ENCODE data around the gene PCDH9.
"Not testable (repeated sequence)": the region's sequence is repeated elsewhere in the genome, so short reads cannot be mapped to it uniquely, and the experiment has no call there.

Gene PCDH9

DNA sequence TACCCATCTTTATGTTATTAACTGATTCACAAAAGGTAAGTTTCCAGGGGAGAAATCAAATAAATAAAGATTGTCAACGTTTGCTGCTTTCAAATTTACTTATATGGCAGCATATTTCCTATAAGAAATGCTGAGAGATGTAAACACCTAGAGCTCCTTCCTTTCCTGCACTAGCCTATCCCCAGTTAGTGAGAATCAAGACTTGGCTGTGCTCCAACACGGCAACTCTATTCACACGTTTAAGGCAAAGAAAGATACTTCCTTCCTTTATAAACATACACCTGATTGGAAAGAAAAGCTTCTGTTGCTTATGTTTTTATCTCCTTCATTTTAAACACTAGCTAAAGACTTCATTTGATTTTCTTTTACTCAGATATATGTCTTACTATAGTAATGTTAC lies 107.0 kb downstream of the PCDH9 start:
- DNase-seq (ENCODE audit: low read depth): no peak

DNA sequence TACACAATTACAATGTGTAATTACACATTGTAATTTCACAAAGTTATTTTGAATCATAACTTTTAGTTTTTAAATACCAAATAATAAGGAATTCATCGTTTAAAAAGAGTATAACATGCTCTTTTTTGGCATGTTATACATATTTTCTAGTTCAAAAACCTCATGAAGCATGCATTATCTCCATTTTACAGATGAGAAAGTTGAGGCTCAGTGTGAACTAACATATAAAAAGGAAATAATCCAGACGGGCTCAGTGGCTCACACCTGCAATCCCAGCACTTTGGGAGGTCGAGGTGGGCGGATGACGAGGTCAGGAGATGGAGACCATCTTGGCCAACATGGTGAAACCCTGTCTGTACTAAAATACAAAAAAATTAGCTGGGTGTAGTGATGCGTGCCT lies 107.9 kb downstream of the PCDH9 start:
- DNase-seq (ENCODE audit: low read depth): no peak

DNA sequence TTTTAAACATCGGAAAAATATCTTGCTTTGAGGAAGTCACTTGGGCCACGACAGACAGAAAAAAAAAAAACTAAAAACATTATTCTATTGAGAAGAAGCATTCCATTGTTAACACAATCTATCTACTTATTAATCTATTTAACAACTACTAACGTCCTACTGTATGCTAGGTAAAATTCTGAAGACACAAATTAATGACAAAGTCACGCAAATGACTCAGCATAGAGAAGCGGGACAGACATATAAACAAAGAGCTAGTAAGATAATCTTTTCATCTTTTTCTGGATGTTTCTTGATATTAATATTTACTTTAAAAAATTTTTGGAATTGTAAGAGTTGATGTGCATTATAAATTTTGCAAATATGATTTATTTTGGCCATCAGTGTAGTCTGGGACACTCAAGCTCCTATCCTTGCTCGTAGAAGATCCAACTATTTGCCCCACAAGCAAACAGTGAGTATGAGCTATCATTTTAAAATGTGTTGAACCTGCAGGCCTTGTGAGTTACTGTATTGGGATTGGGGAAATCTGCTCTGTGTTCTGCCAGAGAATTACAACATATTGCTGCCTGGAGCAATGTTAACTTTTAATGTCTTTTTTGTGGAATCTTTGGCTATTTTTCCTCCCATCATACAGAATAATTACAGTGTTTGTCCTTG lies 109.1 kb downstream of the PCDH9 start:
- DNase-seq (ENCODE audit: low read depth): no peak

DNA sequence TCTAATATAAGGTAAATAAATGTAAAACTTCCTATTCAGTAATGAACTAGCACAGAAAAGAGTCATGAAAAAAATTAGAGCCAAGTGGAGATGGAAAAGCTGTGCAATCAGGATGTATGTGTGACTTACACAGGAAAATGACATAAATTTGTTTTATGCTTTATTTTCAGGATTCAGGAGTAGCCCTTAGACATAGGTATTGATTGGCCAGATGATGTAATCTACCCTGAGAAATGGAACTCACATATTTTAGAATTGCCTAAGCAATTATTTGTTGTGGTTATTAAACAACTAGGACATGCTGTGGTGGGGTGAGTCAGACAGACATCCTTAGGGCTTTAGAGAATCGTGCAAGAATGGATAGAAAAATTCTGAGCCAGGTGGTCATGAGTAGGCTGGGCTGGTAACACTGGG lies 110.6 kb downstream of the PCDH9 start:
- no peak for DNase-seq (ENCODE audit: low read depth)

DNA sequence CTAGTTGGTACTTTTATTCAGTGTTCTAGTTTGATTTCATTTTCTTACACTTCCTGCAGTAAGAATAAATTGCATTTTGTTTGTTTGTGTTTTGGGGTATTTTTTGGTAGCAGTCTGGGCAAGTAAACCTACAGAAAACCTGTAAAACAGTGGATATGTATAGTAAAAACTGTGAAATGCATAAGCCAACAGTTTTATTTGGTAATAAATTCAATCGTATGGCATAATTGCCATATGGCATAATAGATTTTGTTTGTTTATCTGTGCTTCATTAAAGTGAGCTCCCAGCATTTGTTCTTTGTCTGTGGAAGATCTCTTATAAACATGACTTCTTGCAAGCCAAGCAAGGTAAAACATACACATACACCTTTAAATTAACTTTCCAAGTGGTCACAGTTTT lies 111.9 kb downstream of the PCDH9 start:
- no peak for DNase-seq (ENCODE audit: low read depth)

DNA sequence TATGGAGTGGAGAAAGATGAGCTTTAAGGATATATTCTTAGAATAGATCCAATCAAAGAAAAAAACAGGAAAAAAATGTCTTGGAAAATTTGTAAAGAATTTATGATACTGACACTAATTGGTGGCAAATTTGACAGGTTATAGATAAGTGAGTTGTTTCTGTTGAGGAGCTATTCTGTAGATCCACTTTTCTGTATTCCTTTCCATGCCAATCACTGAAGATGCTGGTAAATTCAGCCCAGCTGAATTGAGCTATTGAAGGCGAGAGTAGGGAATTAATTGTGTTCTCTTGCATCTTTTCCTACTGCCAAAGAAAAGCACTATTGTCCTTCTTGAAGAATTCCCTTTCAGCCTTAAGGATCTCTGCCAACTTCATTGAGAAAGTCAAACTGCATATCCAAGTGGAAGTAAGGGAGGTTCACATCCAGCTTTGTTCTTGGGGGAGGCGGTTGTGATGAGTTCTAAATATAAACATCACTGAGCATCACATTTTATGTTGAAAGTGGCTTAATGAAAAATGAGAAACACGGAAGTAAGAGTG lies 113.1 kb downstream of the PCDH9 start:
- no peak for DNase-seq (ENCODE audit: low read depth)

DNA sequence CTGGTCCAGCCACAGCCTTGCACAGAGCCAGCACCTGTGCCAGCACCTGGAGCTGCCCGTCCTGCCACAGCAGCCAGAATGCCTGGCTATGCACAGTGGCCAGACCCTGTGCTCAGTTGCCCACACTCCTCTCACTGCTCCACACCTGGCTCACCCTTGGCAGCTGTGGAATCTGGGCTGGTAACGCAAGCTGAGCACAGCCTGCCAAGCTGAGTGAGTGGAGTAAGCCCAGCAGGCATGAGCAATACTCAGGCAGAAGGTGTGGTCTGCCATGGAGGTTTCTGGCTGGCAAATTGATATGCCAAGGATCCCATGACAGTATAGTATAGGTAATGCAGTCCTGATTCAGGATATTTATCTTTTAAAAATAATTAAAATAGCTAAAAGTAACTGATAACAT lies 122.2 kb downstream of the PCDH9 start:
- DNase-seq (ENCODE audit: low read depth): no peak

DNA sequence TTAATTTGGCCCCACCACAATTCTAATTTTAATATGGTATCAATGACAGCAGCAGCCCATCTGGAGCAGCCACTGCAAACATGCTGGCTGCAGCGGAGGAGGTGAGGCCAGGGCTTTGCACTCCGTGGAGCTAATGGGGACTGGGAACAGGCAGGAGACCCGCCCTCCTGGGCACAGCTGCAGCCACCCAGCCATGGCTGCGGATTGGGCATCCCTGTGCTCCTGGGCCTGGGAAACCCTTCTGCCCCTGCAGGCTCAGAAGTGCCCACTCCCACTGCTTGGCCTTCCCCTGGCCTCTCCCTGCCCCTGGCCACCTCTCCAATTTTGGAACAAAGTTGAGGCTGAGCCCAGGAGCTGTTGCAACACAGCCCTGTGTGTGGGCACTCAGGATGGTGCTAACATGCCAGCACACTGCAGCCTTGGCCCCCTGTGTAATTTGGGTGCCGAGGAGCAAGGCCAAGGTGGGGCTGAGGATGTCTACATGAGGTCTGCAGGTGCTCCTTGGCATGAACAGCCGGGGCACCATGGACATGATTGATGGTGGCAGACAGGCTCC lies 123.6 kb downstream of the PCDH9 start:
- DNase-seq (ENCODE audit: low read depth): no peak

DNA sequence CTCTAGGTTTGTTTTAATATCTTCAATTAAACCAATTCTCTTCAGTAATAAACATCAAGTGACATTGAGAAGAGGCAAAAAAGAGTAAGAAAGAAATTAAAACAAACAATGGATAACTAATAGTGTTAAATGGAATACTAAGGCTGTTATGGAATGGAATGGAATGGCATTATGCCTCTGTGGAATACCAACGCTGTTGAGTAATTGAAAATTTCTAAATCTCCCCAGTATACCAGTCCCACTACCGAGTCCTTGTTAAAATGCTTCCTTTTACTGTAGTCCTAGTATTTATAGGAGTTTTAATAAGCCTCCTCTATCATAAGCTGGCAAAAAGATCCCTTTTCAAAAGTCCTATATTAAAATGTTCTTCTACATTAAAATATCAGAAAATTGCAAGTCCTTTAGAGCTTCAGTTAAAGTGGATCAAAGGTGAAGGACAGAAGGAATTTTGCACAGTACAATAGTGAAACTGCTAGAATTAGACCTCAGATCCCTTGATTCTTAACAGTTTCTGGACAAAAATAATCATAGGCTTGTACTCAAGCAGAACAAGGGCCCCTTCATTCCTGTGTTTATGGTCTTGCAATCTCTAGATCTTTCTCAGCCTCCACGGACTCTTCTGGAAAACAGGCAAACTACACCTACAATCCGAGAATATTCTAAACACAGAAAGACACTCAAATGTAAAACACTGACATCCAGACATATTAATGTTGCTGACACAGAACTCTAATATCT lies 128.2 kb downstream of the PCDH9 start:
- DNase-seq (ENCODE audit: low read depth): no peak

DNA sequence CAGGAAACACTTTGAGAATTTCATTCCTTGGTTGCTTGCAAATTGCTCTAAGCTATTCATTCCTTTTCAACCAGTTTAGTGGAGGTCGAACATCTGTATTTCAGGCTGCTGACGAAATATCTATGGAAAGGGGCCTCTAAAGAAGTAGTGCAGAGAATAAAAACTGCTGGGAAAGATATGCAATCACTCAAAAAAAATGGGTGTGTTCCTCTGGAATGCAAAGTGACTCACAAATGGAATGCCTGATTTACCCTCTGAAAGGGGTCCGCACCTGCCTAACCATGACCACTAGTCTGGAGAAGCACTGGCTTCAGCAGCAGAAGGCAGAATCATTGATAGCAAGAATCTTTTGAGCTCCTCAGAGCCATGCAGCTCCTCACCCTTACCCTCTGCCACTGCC lies 129.4 kb downstream of the PCDH9 start:
- no peak for DNase-seq (ENCODE audit: low read depth)

DNA sequence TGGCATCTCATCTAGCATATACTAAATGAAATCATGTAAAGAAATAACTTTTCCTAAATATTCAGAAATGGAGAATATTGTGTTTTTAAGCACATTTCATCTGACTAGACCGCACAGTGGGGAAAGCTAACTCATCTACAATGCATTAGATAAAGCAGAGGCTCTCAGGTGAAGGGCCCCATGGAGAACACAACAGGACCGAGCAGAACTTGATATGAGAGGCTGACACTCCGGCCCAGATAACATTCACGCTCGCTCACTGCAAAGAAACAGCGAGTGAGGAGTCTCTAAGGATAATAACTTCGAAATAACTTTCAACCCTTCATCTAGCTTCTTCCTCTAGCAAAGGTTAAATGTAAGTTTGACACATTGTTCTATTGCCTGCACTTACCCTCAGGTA lies 130.6 kb downstream of the PCDH9 start:
- no peak for DNase-seq (ENCODE audit: low read depth)

DNA sequence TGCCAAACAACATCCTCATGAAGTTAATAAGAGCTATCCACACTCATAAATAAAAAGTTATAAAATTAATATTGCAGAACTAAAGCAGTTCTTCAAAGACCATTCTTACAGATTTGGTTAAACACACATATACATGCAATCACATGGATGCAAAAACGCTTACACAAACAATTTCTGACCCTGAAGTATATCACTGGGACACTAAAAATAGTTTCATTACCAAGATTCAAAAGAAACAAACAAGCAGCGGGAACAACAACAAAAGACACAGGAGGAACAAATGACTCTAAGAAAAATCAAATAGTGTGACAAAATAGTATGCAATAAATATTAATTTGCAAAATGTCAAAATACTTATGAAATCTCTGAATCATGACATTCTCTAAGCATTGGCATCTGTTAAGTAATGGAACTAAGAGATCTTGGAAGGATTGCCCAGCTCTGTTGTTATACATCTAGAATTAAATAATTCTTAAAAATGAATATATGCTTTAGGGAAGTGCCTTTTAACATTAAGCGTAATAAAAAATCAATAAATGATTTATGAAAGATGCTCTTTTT lies 132.2 kb downstream of the PCDH9 start:
- DNase-seq (ENCODE audit: low read depth): no peak

DNA sequence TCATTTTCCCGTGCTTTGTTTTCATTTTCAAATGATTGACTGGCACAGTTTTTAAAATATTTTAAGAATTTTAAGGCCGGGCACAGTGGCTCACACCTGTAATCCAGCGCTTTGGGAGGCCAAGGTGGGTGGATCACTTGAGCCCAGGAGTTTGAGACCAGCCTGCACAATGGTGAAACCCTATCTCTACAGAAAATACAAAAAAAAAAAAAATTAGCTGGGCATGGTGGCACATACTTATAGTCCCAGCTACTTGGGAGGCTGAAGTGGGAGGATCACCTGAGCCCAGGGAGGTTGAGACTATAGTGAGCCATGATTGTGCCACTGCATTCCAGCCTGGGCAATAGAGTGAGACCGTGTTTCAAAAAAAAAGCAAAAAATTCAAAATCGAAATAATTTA lies 133.2 kb downstream of the PCDH9 start:
- not testable (repeated sequence) for DNase-seq (ENCODE audit: low read depth)

DNA sequence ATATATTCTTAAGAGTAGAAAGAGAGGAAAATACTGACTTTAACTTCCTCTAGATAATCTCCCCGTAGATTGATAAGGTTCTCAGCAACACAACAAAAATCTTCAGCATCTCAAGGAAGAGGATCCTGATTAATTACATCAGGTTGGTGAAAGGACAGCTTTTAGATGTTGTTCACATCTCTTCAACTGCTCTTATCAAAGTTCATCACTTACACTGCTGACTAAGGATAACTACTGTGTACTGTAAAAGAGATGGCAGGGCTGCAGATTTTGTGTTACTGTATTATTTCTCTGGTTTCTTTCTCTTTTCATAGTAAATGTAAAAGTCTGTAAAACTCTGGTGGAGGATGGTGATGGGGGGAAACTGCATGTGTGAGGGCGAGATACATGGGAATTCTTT lies 133.7 kb downstream of the PCDH9 start:
- DNase-seq (ENCODE audit: low read depth): no peak

DNA sequence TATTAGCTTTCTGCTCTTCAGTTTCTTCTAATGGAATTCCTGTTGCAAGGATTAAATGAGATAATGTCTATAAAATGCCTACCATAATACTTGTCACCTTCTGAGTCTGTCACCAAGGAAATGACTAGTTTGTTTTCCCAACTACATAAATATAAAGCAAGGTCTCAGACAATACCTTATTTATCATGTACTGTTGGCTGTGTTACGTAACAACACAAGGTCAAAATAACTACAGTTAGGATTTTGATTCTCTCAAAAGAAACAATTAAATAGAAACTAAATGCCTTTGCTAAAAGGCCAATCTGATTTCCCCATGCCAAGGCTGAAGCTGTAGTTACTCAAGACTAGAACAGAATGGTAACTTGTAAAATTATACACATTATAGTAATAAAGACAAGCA lies 134.5 kb downstream of the PCDH9 start:
- DNase-seq (ENCODE audit: low read depth): no peak

DNA sequence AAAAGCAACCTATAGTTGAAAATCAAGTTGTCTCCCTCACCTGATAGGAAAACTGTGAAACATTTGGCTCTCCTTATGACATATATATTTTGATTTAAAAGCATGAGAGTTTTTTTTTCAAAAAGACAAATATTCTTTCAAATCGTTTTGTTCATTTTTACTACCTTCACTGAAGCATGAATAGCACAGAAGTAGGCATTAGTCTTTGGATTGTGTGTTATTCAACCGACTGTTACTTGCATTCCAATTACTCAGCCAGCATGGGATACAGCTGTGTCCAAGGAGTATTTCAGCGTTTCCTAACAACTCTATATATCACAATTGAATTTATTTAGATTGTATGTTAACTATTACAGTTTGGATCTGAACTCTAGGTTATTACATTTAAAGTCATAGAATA lies 135.2 kb downstream of the PCDH9 start:
- no peak for DNase-seq (ENCODE audit: low read depth)

DNA sequence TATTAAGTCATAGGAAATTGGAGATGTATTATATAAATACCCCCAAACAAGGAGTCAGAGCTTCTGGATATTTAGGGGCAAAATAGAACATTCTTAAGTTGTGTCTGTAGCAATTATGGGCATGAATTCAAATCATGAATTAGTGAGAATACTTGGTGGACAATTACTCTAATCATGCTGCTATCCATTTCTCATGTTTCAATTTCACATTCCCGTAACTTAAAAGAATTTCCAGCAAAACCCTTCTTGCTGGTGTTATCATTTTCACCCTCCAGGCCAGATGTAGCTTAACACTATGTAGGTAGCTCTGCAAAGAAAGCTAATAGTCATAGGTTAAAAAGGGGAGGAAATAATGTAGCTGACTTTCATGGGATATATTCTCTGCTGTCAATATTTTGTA lies 136.1 kb downstream of the PCDH9 start:
- no peak for DNase-seq (ENCODE audit: low read depth)

DNA sequence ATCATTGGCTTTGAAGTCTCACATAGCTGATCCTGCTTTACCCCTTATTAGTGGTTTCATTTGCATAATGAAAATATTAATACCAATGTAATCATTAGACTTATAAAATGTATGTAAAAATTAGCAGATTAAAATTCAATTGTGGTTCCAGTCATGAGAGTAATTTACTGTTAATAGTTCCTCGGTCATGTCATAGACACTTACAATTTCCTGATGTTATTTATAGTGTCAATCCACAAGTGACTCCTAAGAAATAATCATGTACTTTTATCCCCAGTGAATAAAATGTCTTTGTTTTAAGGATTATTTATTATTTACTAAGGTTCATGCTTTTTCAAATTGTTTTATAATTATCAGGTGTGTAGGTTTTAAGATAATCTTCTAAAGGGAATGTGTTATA lies 138.5 kb downstream of the PCDH9 start:
- no peak for DNase-seq (ENCODE audit: low read depth)

DNA sequence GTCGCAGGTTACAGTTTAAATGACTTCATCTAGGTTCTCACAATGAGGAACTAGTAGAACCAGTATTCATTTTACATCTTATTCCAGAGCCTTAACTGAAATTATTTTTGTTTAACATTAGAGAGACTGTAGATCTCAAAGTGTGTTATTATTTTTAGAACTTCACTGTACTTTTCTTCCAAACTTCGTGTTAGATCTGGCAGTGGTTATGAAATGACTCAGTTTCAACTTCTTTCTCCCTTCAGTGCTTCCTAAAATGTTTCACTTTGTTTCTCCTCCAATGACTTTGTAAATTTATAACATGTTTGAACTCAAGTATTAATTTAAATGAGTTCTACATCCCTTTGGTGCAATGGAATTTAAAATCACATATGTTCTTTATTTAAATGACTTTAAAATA lies 139.3 kb downstream of the PCDH9 start:
- no peak for DNase-seq (ENCODE audit: low read depth)

DNA sequence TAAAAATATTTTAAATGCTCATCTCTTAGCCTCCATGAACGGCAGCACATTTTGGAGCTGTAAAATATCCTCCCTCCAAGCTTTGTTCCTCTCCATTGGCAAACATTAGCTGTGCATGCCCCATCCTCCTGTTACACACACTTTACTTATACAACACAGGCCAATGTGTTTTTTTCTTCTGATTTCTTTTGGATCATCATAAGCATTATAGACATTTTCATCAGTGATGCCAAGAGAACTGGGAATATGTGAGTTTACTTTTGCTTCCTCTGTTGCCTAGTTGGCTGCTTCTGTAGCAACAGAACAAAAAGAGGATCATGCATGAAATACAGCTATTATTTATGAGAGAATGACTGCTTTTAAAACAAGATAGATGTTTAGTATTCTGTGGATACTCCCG lies 142.6 kb downstream of the PCDH9 start:
- no peak for DNase-seq (ENCODE audit: low read depth)

DNA sequence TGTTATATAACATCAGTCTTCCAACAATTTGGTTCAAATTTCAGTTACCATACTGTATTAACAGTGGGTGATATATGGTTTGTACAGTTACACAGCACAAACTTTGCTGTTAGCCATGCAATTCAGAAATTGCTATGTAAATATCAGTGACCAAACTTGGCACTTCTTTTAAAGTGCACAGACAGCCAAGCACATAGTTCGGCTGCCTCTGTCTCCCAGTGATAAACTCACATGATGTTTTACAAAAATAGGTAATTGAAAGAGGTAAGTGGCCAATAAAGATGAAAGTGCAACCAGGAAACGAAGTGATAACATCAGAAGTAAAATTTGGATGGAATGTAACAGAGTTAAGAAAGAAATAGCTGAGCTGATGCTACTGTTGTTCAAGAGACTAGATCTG lies 143.9 kb downstream of the PCDH9 start:
- DNase-seq (ENCODE audit: low read depth): no peak

DNA sequence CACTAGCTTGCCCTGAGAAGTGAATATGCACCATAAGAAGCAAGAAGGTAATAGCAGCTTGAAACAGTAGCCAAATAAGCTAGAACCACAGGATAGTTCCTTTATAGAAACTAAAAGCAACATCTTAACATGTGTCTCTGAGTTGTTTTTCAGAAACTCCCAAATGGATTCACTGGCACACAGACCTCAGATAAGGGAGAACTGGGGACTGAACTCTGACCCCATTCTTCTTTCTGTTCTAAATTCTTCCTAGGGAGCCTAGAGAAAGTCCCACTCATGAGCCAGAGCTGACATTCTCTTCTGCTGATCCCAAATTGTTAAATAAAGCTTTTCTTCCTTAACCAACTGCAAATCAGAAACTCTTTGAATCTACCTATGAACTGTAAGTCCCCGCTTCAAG lies 146.1 kb downstream of the PCDH9 start:
- no peak for DNase-seq (ENCODE audit: low read depth)

DNA sequence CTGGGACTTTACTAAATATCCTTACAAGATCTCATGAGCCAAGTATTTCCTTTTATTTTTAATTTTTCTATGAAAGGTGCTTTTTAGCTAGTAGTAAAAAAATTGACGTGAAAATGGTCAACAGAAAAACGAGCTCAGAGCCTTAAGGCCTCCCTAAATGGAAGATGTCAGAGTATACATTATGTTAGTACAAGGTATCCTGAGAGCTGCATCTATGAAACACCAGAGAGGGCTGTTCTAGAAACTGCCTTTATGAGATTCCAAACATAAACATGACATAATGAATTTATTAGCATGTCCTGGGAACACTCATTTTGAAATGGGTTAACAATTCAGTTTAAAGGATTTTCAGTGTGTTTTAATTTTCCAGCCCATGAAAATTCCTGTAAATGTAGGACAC lies 146.6 kb downstream of the PCDH9 start:
- DNase-seq (ENCODE audit: low read depth): no peak
